HPDE6-E6E7 (cell line): ENCODE results near the gene ARL15.
A peak's percentile ranks its signal among the peaks of the same experiment; 100 is the strongest.

ENCODE experiments used
- DNase-seq: peaks from one replicate; pipeline ENCODE4 v3.0.0; 2011; ENCODE audit warnings: missing footprints; ENCODE audit errors: extremely low spot score

ARL15 gene

DNA sequence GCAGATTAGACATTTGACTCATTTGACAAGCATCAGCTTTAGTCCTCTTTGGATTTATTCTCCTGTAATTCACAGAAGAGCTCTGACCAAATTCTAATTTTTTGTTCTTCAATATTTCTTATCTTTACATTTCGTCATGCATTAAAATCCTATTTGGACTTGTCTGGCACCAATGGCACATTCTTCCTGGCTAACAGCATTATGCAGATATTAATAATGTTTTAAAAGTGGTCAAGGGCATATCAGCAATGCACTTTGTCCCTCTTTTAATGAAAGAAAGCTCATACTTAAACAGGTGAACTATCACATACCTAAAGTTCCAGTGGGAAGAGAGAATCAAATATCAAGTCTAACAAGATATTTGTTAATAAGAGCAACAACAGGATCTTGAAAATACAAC lies 270.4 kb downstream of the ARL15 start:
- DNase-seq = no peak

DNA sequence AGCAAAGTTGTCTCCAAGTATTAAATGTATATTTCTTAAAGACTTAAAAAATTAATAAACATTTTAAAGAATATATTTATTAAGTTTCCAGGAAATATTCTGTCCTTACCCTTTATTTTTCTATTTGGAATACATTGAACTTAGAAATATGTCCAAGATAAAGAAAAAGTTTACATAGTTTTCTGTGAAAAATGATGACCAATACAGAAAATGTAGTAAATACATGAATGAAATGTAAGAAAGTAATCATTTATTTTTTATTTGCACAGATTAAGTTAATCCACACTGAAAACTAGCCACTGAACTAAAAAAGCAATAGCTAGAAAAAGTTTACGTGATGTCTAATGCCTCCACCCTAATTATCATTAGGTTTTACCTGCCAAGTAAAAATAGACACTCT lies 273.2 kb downstream of the ARL15 start:
- no peak for DNase-seq

DNA sequence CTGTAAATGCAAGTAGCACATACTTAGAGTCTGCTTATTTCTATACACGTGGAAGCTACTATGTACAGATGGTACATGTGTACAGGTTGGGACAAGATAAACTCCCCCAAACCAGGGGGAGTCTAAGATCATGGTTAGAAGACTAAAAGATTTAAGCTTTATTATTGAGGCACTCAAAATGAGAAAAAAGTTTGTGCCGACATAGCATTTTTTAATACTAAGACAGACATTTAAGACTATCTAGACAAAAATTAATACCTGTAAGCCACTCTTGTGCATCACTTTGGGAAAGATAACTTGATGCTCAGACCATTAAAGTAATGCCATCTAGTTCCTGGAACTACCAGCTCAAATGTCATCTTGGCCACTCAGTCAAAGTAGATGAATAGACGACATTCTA lies 279.4 kb downstream of the ARL15 start:
- no peak for DNase-seq

DNA sequence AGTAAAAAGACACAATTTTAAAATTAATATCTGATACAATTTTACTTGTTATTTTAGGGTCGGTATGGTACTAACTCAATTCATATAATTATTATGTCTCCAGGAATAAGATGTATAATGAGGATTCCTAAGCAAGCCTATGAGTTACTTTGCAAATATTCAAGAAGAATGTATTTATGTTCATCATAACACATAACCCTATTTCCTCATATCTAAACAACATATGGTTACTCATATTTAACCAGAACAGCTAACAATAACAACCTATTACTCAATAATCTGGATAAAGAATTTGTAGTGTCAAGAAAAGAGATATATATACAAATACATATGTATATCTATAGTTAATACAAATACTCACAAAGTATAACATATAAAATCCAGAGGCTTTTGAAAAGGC lies 285.9 kb downstream of the ARL15 start:
- DNase-seq = peak; percentile 36

DNA sequence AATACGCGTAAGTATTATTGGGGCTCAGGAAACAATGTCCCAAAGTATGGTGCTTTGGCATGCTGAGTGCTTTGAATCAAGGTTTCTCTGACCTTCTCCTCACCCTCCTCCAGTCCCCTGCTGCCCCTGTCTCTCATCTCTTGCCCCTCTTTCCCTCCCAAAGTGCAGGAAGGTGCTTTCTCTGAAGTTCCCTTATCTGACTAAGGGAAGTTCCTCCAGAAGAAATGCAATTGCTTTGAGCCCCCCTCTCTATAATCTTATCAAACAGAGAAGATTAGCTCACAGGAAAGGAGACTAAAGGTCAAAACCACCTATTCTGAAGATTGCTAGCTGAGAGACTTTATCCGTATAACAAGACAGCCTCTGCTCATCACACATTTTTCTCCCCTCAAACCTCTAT lies 288.1 kb downstream of the ARL15 start:
- DNase-seq = no peak

DNA sequence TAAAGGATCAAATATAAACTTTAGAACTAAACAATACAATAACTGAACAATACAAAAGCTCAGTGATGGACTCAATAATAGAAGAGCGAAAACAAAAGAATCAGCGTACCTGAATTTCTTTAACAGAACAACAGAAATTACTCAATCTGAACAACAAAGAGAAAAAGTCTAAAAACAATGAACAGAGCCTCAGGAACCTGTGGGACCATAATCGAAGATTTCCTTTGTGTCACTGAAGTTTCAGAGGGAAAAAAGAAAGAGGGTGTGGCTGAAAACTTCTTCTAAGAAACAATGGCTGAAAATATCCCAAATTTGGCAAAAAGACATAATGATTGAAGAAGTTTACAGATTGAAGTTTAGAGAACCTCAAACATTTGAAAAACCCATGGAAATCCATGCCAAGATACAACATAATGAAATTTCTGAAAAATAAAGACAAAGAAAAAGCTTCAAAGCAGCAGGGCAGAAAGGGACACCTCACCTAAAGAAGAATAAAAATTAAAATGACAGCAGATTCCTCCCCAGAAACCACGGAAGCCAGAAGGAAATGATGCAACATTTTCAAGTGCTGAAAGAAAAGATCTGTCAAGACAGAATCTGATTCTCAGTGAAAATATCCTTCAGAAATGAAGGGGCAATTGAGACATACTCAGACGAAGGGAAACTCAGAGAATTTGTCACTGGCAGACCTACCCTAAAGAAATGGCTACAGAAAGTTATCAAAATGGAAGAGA lies 288.8 kb downstream of the ARL15 start:
- DNase-seq = no peak

DNA sequence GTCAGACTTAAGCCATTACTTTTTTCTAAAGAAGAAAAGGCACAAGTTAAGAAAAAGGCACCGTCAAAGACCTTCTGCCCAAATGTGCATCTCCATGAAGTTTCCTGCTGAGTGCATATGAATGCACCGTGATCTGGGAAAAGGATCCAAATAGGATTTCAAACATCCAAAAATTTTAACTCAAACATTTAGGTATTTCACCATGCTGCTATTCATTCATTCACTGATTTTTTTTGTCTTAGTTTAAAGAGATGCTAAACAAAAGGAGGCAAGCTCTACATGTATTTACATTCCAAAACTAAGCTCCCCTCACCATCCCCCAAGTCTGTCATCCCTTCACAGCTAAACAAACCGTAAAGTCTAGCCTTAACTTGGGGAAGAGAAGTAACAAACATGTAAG lies 291.9 kb downstream of the ARL15 start:
- DNase-seq = no peak

DNA sequence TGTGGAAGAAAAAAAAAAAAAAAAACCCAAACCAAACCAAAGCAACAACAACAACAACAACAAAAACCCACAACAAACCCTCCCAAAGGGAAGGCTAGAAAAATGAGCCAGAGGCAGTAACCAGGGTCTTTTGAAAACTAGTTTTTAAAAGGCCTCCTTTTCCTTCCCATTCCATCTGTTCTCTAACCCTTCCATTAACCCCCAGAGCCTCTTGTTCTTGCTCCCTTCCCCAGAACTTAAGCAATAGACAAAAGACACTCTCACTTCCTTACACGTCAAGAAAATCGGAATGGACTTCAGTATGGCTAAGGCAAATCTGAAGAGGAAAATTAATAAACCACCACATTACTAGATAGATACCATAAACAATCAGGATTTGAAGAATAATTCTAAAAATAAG lies 292.8 kb downstream of the ARL15 start:
- DNase-seq = no peak

DNA sequence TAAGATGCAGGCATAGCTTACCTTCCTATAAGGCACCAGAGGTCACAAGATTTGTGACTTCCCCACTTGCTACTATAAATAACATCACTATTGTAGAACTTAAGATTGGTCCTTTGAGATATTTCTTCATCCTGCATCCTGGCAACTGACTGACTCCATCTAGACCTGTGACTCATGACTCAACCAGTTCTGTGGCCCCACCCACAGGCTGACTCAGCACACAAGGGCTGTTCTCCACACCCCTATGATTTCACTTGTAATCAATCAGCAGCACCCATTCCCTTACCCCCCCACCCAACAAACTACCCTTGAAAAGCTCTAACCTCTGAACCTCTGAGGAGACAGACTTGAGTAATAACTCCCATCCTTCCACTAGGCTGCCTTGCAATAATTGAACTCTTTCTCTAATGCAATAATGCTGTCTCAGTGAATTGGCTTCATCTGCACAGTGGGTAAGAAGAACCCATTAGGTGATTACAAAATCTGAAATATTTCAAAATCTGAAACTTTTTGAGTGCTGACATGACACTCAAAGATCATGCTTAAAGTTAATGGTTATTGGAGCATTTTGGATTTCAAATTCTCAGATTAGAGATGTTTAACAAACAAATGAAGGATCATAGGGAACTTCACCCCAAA lies 296.7 kb downstream of the ARL15 start:
- DNase-seq = peak; percentile 39

DNA sequence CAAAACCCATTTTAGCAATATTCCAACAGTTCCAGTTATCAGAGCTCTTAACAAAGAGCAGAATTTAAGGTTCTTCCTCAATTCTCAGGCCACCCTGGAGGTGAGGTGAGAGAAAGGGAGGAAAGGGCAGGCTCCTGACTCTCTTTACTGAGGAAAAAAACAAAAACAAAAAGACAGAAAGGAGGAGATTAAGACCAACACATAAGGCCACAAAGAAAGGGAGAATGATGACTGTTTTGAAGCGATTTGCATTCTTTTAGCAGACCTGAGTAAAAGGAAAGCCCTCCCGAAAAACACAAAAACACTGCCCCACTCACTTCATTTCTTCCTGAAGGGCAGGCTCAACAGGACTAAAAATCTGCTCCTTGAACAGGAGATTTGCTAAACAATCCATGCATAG lies 300.5 kb downstream of the ARL15 start:
- no peak for DNase-seq

DNA sequence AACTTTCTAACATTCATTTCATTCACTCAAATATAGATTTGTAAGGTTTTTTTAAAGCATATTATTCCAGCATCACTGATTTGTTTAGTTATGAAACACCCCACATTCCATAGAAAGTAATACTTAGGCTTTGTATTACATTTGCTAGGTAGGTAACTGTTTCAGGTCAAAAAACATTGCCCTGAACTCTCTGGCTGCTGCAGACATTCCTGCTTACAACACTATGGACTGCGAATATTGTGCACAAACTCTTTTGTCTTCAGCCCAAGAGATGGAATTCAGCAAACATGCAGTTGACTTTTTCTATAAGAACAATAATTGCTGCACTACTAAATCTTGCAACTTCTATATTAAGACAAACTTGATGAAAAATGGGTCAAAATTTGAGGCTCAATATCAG lies 301.0 kb downstream of the ARL15 start:
- DNase-seq = no peak

DNA sequence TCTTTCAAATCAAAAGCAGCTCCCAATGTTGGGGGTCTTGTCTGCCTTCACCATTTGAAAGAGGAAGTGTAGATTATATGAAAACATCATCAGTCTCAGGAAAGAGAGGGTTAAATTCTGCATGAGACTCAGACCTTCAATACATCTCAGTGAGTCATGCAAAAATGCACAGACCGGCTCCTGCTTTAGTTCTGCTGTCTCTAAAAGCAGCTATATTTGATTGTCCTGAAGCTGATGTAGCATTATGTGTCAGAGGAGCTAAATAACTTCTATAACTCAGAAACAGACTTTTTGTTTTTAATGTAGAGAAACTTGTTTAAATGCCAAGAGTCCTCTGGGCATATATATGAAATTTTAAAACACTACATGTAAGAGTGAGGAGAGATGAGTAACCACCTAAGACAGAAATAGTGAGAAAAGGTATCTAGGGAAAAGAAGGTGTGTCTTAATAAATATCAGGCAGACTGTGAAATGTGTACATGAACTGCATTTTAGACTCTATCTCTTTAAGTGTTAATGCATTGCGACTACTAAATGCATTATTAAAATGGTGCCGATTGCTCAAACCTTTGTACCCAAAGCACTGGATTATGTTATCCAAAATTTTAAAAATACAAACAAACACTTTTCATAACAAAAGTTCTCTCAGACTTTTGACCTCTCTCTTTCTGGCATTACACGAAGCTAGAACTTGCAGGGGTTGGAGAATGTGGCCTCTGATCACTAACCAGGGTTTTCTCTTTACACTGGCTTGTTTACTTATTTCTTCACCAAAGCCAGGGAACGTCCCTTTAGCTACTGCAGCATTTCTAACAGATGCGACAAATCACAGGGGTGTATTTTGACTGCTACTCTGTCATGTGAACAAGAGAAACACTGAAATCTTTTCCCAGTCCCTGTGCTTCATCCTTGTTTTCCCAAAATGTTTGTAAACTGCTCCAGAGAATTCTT lies 302.3 kb downstream of the ARL15 start:
- peak; percentile 10 for DNase-seq

DNA sequence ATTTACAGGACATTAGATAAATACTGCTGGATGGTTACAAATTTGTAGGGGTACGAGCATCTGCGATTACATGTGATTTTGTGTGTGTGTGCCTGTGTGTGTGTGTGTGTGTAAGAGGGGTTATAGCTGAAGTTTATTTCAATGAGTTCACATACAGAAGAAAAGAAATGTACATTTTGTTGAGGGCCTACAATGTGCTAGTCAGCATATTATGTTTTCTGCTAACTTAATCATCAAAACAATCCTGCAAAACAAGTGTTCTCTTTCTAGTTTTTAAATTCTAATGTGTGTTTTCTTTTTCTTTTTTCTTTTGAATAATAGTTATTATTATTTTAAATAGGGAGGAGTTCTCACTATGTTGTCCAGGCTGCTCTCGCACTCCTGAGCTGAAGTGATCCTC lies 305.7 kb downstream of the ARL15 start:
- DNase-seq = no peak

DNA sequence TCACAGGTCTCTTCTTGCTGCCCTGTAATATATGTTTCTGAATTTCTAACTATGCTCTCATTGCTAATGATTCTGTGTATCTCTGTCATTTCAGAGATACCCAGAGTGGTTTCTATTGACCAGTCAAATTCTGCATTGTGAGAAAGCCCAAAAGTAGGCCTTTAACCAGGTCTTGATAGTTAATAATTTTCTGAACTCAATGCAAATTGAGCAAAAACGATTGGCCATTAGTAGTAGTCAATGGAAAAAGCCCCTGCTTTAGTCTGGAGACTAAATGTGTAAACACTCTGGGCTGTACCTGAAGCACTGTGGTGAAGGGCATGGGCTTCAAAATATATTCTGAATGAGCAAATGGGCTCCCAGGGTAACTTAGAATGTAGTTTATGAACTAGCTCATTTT lies 307.6 kb downstream of the ARL15 start:
- no peak for DNase-seq

DNA sequence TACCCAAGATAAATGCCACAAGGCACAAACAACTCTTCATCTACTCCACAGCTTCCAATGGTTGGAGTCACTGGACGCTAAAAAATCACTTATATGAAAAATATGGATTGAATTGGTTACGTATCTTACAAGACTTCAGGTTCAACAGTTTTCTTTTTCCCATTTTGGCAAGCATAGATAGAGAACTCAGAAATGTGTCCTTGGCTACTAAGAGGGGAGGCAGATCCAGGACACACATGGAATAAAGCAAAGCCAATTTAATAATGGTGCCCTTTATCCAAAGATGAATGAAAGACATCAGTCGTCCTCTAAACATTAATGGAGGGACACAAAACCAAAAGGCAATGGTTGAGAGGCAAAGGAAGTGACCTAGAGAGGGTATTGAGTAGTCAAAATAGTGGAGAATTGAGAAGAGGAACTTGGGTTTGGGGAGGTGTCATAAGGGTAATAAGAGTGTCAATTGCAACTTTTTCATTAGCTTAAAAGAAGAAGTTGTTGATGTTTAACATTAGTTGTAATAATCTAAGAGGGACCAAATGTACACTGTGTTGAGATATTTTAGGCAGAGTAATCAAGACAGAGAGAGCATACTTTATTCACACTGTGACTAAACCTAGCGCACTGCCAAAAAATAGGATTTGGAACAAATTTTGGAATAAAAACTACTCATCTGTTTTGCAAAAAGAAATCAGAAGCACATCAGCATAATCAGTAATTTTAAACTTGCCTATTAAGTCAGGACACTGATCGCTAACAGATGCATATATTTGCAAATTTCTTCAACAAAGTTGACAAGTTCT lies 308.2 kb downstream of the ARL15 start:
- no peak for DNase-seq

DNA sequence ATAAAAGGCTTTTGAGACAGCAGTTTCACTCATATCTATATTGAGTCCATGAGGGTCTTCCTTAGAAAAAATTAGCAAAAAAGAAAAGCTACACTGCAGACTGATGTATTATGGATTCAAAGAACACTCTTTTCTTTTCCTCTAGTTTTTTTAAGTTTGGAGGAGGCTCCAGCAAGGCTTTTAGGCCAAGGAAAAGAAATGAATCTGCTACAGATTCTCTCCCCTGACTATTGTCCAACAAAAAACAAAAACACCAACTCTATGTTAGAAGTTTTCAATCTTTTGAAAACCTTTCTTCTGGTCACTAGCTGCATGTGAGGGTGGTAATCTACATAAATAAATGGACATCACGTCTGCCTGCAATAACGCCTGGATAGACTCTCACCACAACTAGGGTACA lies 310.4 kb downstream of the ARL15 start:
- no peak for DNase-seq

DNA sequence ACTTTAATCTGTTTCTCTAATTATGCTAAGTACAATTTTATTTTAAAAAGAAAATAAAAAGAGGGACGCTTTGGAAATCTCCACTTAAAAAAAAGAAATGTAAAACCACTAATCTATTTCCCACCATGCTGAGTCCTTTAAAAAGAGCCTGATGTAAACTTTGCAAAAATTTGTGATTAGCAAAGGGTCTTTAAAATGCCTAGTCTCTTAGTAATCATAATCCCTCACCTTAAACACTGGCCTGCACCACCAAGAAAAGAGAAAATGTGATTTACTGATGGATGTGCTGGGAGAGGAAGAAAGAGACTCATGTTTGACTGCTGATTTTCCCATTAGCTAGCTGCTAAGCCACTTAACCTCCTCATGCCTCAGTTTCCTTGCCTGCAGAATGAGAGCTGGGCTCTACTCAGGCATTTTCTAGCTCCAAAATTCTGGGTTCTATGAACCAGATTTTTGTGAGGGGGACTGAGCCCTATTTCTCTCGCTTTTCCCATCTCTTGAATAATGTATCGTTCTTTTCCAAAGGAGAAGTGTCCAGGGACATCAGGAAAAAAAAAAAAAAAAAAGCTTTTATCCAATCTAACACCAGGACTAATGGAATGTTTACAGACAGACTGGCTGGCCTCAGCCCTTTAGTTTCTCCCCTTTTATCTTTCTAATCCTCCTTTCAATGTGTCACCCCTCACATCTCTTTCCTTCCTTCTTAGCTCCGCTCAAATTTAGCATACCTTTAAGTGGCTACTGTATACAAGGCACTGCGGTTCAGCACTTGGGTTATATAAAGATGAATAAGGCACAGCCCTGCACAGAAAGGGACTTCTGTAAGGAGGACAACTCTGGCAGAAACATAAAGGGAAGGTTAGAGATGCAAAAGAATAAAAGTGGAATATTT lies 312.4 kb downstream of the ARL15 start:
- no peak for DNase-seq

DNA sequence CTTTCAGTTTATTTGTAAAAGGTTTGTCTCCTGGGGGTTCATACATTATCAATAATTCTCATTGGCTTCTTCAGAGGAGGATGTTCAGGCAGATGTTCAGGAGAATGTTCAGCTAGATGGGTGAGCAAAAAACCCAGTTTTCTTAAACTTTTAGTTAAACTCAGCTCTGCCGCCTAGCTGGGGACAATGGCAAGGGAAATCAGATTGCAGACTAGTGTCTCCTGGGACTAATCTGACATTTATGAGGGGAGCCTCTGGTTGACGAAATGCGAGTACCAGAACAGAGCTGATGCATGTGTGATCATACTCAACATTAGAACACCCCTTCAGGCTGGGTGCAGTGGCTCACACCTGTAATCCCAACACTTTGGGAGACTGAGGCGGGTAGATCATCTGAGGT lies 314.4 kb downstream of the ARL15 start:
- no peak for DNase-seq

DNA sequence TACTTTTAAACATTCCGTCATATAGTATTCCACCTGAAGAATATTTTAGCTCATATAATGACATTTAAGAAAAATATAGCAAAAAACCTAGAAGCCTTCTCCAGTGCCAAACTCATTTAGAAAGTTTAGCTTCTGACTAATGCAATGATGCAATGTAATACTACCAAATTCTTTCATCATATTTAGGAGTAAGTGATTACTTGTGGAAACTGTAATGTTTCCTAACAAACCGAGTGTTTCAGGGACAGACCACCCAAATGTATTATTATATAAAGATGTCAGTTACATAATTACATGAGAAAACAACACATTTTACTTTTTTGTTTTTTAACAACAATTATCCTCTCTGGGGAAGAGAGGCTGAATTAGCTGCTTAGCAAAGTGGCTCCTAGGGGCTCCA lies 316.2 kb downstream of the ARL15 start:
- no peak for DNase-seq

DNA sequence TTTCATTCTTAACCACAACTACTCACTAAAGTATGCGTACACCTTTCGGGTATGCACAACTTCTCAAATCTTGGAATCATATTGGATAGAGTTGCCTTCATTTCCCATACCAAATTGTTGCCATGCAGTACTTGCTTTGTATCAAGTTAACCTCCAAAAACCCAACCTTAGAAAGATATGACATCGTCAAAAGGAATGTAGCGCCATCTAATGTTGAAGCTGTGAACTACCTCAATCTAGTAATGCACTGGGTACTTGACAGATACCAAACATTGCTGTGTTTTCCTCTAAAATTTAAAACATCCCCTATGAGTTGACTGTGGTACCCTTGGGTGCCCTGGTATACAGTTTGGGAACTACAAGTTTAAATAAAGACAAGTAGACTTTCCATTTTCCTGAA lies 318.4 kb downstream of the ARL15 start:
- no peak for DNase-seq

DNA sequence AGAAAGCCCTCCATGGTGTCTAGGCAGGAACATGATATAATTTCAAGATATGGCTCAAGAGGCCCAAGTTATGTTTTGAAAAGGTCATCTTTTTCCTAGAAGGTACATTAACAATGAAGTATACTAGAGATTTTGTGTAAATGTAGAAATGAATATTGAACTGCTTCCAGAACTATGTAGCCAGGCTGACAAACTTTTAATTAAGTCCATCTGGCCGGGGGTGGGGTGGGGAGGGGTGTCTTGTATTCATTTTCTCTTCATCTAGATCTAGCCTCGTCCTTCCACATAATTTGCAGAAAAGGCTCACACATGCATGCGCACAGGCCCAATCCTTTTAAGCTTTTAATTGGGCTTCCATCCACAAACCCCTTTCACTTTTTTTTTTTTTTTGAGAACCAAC lies 323.3 kb downstream of the ARL15 start:
- DNase-seq = no peak
